ENCODE results near the gene LRBA.

The LRBA gene

DNA sequence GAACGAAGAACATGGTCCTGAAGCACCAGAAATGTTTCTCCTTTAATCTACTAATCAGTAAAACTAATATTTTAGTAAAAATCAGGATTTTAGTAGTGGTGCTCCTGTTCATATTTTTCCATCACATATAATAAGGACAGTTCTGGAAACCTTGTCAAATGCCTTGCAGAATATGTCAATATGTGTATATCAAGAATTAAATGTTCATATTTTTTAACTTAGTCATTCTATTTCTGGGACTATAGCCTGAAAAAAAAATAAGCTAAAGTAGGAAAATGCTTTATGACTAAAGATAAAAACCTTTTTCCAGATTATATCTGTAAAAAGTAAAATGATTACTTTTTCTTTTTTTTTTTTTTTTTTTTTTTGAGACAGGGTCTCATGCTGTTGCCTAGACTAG, 368.1 kb downstream of the LRBA start:
- Histone ChIP-seq H3K9ac (ENCODE audit: low read depth, low read length) (no peak overlapping the region), H3K9me3 (ENCODE audit: control insufficient read depth, insufficient read depth, low read length) (no peaks in the 10 kb centered on the region)

DNA sequence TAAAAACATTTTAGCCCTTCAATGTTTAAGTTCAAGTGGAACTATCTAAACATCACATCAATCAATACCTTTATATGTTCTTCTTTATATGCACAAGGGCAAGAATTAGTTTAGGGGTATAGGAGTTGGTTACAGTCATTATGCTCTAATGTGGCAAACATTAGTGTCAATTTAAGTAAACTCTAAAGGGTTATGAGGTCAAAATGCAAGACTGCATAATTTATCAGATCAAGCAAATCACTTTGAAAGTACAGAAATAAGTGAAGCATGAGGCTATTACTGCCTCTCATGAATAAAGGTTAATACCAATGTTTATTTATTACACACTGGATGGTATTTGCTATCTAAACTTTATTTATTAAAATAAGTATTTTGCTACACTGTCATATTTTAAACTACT, 373.5 kb downstream of the LRBA start:
- Histone ChIP-seq H3K4me1 (ENCODE audit: insufficient read depth, low read length) (no peaks in the 10 kb centered on the region), H3K9ac (ENCODE audit: low read depth, low read length) (no peak overlapping the region)

More for the DNA sequence above, 368.1 kb downstream of the LRBA start:
- Histone ChIP-seq H3K4me1 (ENCODE audit: insufficient read depth, low read length) (no peaks in the 10 kb centered on the region), H3K36me3 (ENCODE audit: insufficient read depth, low read length) (no peaks in the 10 kb centered on the region)

DNA sequence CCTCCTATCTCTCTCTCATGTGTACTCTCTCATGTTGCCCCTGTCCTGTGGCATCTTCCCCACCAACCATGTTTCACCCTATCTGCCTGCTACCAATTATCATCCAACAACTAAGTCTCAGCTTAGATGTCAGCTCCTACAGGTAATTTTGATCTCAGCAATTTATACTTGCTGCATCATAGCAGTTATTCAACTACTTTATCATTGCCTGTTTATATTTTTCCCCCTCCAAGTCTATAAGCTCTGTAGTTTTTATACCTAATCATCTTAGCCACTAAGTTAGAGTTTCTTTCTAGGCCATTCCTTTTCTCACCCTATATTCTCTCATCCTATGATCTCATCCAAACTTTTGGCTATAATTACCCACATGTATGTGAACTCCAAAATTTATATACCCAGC, 382.4 kb downstream of the LRBA start:
- H3K9ac ChIP-seq (ENCODE audit: low read depth, low read length), result no peak overlapping the region
- H3K4me1 ChIP-seq (ENCODE audit: insufficient read depth, low read length), result no peaks in the 10 kb centered on the region
- H3K9me3 ChIP-seq (ENCODE audit: control insufficient read depth, insufficient read depth, low read length), result peaks cover 2% of the 10 kb centered on the region; the same call in 1 of the 2 replicates
- H3K36me3 ChIP-seq (ENCODE audit: insufficient read depth, low read length), result no peaks in the 10 kb centered on the region

More for the DNA sequence above, 373.5 kb downstream of the LRBA start:
- H3K9me3 ChIP-seq (ENCODE audit: control insufficient read depth, insufficient read depth, low read length), result peaks cover 3% of the 10 kb centered on the region; the same call in 1 of the 2 replicates
- H3K36me3 ChIP-seq (ENCODE audit: insufficient read depth, low read length), result no peaks in the 10 kb centered on the region

DNA sequence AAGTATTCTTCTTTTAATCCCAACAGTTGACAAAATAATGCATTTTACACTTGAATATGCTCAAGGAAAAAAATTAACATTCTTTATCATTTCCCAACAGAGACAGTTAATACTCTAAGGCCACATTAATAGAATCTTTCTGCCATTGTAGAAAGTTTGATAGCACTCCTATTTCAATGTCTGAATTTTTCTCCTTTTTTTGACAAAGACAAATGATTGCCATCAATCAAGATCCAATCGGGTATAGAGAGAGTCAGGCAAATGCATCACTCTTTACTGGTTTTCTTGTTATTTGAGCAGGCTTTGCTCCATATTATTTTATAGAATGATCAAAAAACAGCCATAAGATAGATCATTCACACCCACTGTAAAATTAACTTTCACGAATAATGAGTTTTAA, 387.0 kb downstream of the LRBA start:
- H3K36me3 ChIP-seq (ENCODE audit: insufficient read depth, low read length), result no peaks in the 10 kb centered on the region
- peaks cover 6% of the 10 kb centered on the region for H3K4me1 ChIP-seq (ENCODE audit: insufficient read depth, low read length)
- H3K9ac ChIP-seq (ENCODE audit: low read depth, low read length), result no peak overlapping the region
- no peaks in the 10 kb centered on the region for H3K9me3 ChIP-seq (ENCODE audit: control insufficient read depth, insufficient read depth, low read length)

DNA sequence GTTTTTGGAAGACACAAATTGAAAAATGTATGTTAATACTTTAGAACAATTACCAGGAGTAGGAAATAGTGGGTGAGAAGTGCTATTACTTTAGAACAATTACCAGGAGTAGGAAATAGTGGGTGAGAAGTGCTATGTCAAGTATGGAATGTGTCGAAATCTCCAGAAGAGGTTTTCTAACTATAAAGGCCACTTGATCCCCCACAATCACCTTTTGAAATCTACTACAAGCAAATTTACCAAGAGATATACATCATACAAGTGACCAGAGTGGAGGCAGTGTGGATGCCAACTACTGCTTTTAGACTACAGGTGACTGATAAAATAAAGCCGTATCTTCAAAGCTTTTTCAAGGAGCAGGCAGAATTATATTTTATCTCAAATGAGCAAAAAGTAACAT, 390.1 kb downstream of the LRBA start:
- Histone ChIP-seq H3K9ac (ENCODE audit: low read depth, low read length) (no peak overlapping the region), H3K36me3 (ENCODE audit: insufficient read depth, low read length) (no peaks in the 10 kb centered on the region), H3K9me3 (ENCODE audit: control insufficient read depth, insufficient read depth, low read length) (no peaks in the 10 kb centered on the region), H3K4me1 (ENCODE audit: insufficient read depth, low read length) (peaks cover 6% of the 10 kb centered on the region)

DNA sequence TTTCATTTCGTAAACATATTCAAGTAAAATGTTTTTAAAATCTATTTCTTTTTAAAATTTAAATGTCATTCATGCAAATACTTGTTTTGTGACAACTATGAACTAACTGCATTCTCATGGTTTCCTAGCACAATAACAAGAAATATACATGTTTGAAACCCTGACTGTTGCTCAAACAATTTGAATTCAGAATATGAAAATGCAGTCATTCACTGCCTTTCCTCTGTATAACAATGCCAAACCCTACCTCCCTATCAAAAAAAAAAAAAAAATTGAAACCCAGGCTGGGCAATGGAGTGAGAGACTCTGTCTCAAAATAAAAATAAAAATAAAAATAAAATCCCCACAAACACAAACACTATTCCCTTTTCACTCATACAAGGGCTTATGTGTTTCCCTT, 391.0 kb downstream of the LRBA start:
- Histone ChIP-seq H3K9me3 (ENCODE audit: control insufficient read depth, insufficient read depth, low read length) (no peaks in the 10 kb centered on the region), H3K4me1 (ENCODE audit: insufficient read depth, low read length) (peaks cover 6% of the 10 kb centered on the region), H3K36me3 (ENCODE audit: insufficient read depth, low read length) (no peaks in the 10 kb centered on the region), H3K9ac (ENCODE audit: low read depth, low read length) (no peak overlapping the region)

DNA sequence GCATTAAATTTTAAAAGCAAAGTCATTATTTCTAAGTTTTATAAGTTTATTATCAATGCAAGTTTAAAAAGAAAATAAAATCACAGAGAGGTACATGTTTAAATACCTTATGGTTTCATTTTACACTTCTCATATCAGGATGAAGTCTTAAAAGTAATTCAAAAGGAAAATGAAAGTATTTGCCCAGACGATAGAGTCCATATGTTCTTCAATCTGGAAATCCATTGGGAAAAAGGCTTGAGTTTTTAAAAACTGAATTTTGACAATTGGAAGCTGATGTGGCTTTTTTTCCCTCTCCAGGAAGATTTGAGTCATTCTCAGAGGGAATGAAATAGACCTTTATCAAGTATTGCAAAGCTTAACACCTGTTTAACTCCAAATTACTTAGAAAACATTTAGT, 396.0 kb downstream of the LRBA start:
- no peaks in the 10 kb centered on the region; the same call in 1 of the 2 replicates for H3K4me1 ChIP-seq (ENCODE audit: insufficient read depth, low read length)
- no peaks in the 10 kb centered on the region for H3K36me3 ChIP-seq (ENCODE audit: insufficient read depth, low read length)
- H3K9me3 ChIP-seq (ENCODE audit: control insufficient read depth, insufficient read depth, low read length), result no peaks in the 10 kb centered on the region
- H3K9ac ChIP-seq (ENCODE audit: low read depth, low read length), result no peak overlapping the region

DNA sequence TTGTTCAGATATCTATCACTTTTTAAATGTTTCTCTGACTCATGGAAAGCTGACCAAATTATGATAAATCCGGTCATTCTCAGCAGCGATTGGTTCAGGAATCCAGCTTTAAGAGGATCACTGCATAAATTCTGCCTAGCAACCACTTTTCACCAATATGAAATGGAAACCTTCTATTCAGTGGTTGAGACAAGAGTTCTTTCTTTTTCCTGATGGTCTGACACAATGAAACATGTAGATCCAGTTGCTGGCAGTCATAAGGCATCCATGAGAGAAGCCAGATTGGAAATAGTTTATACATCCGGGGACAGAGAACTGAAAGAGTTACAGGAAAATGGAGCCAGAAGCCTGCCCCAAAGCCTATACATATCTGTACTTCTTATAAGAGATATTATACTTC, 406.0 kb downstream of the LRBA start:
- H3K9me3 ChIP-seq (ENCODE audit: control insufficient read depth, insufficient read depth, low read length), result no peaks in the 10 kb centered on the region
- H3K36me3 ChIP-seq (ENCODE audit: insufficient read depth, low read length), result no peaks in the 10 kb centered on the region
- no peaks in the 10 kb centered on the region for H3K4me1 ChIP-seq (ENCODE audit: insufficient read depth, low read length)
- no peak overlapping the region for H3K9ac ChIP-seq (ENCODE audit: low read depth, low read length)

DNA sequence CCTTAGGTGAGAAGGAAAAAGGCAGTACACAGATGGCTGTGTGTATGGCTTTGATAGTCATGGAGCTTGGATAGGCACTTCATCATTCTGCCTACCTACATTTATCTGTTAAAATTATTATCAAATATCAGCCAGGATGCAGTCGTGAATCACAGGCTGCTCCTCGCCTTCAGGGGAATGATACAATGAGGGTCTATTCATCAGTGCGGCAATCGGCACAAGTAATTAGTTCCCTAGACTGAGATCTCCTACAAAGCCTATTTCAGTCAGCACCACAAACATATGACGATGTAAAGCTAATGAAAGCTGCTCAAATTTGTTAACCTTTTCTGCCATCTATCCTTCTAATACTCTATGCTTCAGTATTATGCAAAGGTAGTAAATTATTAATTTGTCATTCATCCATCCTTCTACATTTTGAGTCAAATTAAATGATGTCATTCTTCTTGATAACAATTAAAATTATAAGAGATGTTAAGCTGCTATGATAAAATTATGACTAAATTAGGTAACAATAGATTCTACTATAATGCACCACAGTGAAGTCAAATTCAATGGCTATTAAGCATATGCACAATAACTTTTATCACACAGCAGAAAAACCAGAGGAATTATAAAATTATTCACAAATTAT, 414.2 kb downstream of the LRBA start:
- no peaks in the 10 kb centered on the region for H3K36me3 ChIP-seq (ENCODE audit: insufficient read depth, low read length)

DNA sequence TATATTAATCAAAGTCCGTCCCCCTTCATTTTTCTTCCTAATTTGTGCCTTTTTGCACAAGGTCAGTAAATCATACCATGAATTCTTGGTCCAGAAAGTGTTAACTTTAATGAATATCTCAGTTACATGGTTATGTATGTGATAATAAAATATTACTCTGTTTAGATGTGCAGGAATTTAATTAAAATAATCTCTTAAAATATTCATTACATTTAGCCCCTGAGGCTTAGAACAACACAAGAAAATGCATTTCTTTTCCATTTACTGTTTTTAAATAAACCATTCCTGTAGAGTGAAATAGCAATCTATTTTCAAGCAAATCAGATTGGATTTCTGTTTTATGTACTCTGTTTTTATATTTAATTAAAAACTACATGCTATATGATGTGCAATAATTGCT, 415.5 kb downstream of the LRBA start:
- H3K36me3 ChIP-seq (ENCODE audit: insufficient read depth, low read length), result no peaks in the 10 kb centered on the region
- H3K9me3 ChIP-seq (ENCODE audit: control insufficient read depth, insufficient read depth, low read length), result no peaks in the 10 kb centered on the region; the same call in 1 of the 2 replicates
- H3K9ac ChIP-seq (ENCODE audit: low read depth, low read length), result no peak overlapping the region
- H3K4me1 ChIP-seq (ENCODE audit: insufficient read depth, low read length), result no peaks in the 10 kb centered on the region

More for the DNA sequence above, 414.2 kb downstream of the LRBA start:
- Histone ChIP-seq H3K9ac (ENCODE audit: low read depth, low read length) (no peak overlapping the region), H3K4me1 (ENCODE audit: insufficient read depth, low read length) (no peaks in the 10 kb centered on the region), H3K9me3 (ENCODE audit: control insufficient read depth, insufficient read depth, low read length) (no peaks in the 10 kb centered on the region; the same call in 1 of the 2 replicates)

DNA sequence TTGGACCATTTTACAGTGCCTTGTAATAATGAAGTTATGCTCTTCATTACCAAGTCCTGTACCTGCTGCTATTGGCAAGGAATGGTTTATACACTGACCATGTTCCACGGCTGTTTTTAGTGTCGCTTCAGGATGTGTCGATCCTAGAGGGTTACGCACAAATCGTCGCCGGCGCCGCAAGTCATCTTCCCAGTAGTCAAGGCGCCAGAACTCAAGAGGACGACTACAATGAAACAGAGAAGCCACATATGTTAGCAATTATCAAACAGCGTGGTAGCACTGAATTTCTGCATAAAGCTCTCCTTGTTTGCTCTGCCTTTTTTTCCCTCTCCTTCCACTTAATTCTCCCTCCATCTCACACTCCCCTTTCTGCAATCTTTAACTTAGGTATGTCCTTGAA, 416.2 kb downstream of the LRBA start:
- no peaks in the 10 kb centered on the region; the same call in 1 of the 2 replicates for H3K9me3 ChIP-seq (ENCODE audit: control insufficient read depth, insufficient read depth, low read length)
- no peaks in the 10 kb centered on the region for H3K4me1 ChIP-seq (ENCODE audit: insufficient read depth, low read length)
- no peaks in the 10 kb centered on the region for H3K36me3 ChIP-seq (ENCODE audit: insufficient read depth, low read length)
- no peak overlapping the region for H3K9ac ChIP-seq (ENCODE audit: low read depth, low read length)

DNA sequence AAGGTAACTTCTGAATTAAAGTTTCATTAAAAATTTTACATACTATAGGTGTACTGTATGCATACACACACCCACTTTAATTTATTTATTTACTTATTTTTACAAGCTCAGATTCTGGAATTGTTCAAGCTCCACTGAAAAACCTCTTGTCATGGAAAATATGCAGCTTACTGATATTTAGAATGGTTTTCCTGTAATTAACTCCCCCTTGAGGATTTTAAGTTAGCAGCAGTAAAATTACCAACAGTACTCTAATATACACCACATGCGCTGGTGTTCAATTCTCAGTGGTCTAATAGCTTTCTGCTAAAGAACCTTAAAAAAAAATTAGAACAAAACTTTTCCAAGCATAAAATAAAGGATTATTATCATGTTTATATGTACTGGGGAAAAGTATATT, 421.1 kb downstream of the LRBA start:
- Histone ChIP-seq H3K9ac (ENCODE audit: low read depth, low read length) (no peak overlapping the region), H3K36me3 (ENCODE audit: insufficient read depth, low read length) (no peaks in the 10 kb centered on the region), H3K9me3 (ENCODE audit: control insufficient read depth, insufficient read depth, low read length) (no peaks in the 10 kb centered on the region; the same call in 1 of the 2 replicates), H3K4me1 (ENCODE audit: insufficient read depth, low read length) (peaks cover 13% of the 10 kb centered on the region)

DNA sequence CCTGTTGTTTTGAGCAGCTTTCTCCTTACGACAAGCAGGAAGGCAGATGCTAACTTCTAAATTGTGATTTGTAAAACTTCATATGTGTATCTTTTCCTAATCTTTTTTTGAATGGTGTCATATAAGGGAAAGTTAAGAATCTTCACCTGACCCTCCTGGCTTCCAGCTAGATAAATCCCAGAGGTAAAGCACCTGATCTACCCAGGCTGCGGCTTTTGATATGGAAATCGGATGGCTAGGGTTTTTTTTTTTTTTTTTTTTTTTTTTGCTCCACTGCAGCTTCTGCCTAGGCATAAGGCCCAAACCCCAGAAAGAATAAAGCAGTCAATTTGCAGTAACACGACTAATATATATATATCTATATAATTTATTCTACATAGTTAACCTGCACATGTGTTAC, 423.2 kb downstream of the LRBA start:
- peaks cover 13% of the 10 kb centered on the region for H3K4me1 ChIP-seq (ENCODE audit: insufficient read depth, low read length)
- no peaks in the 10 kb centered on the region; the same call in 1 of the 2 replicates for H3K9me3 ChIP-seq (ENCODE audit: control insufficient read depth, insufficient read depth, low read length)
- H3K9ac ChIP-seq (ENCODE audit: low read depth, low read length), result no peak overlapping the region

DNA sequence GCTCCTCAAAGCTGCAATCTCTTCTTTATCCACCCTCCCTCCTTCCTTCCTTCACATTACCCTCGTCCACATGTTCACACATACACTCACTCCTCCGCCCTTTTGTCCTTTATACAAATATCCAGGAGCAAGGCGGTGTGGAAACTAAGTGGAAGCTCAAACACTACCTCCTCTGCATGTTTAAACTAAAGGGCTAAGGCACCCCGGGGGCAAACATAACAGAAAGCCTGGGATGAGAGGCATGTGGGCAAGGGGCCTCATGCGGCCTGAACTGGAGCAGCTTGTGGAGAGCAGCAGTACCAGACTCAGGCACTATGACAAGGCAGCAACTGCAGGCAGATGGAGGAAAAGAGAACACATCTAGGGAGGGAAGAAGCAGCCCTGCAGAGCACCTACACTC, 423.7 kb downstream of the LRBA start:
- Histone ChIP-seq H3K9ac (ENCODE audit: low read depth, low read length) (no peak overlapping the region), H3K9me3 (ENCODE audit: control insufficient read depth, insufficient read depth, low read length) (no peaks in the 10 kb centered on the region; the same call in 1 of the 2 replicates), H3K4me1 (ENCODE audit: insufficient read depth, low read length) (peaks cover 13% of the 10 kb centered on the region), H3K36me3 (ENCODE audit: insufficient read depth, low read length) (no peaks in the 10 kb centered on the region)

More for the DNA sequence above, 423.2 kb downstream of the LRBA start:
- H3K36me3 ChIP-seq (ENCODE audit: insufficient read depth, low read length), result no peaks in the 10 kb centered on the region

DNA sequence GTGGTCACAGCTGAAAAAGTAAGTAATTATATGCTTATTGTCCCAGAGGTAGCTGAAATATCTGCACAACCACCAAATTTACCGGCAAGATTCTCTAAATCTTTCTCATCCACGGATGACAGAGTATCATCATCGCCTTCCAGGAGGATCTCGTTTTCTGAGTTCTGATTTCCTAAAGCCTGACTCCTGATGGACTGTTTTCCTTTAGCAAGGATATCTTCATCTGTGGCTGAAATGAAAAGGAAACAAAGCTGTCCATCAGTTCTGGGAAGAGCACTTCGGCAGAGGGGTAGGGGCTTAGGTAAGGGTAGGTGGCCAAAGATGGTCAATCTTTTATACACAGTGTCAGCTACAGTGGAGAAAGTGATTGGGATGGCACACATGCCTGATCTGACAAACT, 424.5 kb downstream of the LRBA start:
- Histone ChIP-seq H3K9me3 (ENCODE audit: control insufficient read depth, insufficient read depth, low read length) (no peaks in the 10 kb centered on the region), H3K4me1 (ENCODE audit: insufficient read depth, low read length) (peaks cover 13% of the 10 kb centered on the region), H3K36me3 (ENCODE audit: insufficient read depth, low read length) (no peaks in the 10 kb centered on the region), H3K9ac (ENCODE audit: low read depth, low read length) (no peak overlapping the region)

Measured in ES-I3 (cell line).